Measurements from ENCODE around the gene PCAT6. TPM values are rescaled to one million over a fixed set of nuclear protein-coding genes. Genes with fewer than 3 reads are reported as not detected.
A peak's percentile ranks its signal among the peaks of the same experiment; 100 is the strongest.

The PCAT6 gene
- total RNA-seq, 2 donors from 2014 or later = 0.74 to 2.1 TPM

DNA sequence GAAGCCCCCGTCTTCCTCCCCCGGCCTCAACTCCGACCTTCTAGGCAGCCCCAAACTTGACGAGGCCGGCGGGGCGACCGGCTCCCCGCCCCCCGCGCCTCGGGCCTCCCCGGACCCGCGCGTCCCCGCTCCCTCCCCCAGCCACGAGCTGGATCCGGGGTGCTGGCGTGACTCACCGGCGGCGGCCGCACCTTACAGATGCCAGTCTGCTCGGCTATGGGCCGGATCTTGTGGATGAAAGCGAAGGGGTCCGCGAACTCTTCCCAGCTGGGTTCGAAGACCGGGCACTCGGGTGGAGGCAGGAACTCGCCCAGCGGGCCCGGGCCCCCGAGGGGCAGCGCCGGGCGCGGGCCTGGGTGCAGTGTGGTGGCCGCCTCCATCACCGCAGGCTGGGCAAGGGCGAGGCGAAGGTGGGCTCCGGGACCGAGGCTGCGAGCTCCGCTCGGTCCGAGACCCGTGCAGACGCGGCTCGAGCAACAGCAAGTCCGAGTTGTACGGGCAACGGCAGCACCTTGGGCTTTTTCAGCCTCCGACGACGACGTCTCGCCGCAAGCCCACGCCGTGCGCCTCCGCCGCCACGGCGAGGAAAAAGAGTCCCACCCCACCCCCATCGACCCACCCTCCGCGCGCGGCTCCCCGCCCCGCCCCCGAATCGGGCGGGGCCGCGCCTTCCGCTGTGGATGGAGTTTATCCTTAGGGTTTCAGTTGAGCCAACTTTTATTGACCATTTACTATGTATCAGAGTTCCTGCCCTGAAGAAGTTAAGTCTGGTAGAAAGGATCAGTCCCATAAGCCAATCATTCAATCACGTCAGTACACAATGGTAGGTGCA is 2.6 kb upstream of the PCAT6 start, which contains the start of gene KDM5B:
TSS of gene KDM5B (minus strand) at position 496 of the 832 bp plus-strand sequence. CDS start at position 380, 116 bp downstream.
- Histone ChIP-seq H3K9ac (ENCODE audit: low read depth in 2 of 2, low read length in 2 of 2) (peak within 1 kb of the TSS; percentile 80 to 94), H3K9me3 (no peaks in the 10 kb centered on the region), H3K4me3 (peak within 1 kb of the TSS; percentile 96), H3K4me1 (peaks cover 26% of the 10 kb centered on the region), H3K27me3 (no peaks in the 10 kb centered on the region), H3K36me3 (no peaks in the 10 kb centered on the region), H3K27ac (peak within 1 kb of the TSS; percentile 96)
- TF ChIP-seq, protein P1, sequence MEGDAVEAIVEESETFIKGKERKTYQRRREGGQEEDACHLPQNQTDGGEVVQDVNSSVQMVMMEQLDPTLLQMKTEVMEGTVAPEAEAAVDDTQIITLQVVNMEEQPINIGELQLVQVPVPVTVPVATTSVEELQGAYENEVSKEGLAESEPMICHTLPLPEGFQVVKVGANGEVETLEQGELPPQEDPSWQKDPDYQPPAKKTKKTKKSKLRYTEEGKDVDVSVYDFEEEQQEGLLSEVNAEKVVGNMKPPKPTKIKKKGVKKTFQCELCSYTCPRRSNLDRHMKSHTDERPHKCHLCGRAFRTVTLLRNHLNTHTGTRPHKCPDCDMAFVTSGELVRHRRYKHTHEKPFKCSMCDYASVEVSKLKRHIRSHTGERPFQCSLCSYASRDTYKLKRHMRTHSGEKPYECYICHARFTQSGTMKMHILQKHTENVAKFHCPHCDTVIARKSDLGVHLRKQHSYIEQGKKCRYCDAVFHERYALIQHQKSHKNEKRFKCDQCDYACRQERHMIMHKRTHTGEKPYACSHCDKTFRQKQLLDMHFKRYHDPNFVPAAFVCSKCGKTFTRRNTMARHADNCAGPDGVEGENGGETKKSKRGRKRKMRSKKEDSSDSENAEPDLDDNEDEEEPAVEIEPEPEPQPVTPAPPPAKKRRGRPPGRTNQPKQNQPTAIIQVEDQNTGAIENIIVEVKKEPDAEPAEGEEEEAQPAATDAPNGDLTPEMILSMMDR (IDR thresholded peaks at IDR 0.05) = no peak
- intact Hi-C loops (cut with DNase I) = no loop called here
- peak; percentile 83 for DNase-seq

DNA sequence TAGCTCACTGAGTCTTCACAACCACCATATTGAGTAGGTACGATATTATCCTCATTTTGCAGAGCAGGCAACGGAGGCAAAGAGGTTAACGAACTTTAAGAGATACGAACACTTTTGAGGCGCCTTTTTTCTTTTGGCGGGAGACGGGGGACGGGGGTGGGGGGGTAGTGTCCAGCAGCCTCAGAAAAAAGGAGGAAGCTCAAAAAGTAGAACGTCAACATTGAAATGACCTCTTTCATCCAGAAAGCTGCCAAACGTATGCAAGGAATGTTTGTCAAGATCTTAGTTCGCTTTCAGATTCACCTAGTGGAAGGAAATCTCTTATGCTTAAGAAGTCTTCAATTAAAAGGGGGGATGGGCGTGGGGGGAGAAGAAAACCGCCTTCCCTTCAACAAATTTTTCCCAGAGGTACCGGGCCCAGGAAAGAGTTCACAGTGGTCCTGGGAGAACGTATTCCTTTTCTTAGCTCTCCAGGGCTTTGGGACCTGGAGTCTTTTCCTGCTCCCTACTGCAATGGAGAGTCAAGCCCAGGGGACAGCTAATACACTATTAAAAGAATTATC is 1.1 kb upstream of the PCAT6 start:
- intact Hi-C loops (cut with DNase I) = no loop called here
- Histone ChIP-seq H3K36me3 (no peaks in the 10 kb centered on the region), H3K9me3 (no peaks in the 10 kb centered on the region), H3K4me1 (peaks cover 25% of the 10 kb centered on the region), H3K27ac (peak overlapping the region; percentile 81), H3K9ac (ENCODE audit: low read depth in 2 of 2, low read length in 2 of 2) (no peak overlapping the region), H3K27me3 (no peaks in the 10 kb centered on the region), H3K4me3 (no peak overlapping the region)
- TF ChIP-seq, protein P1 (IDR thresholded peaks at IDR 0.05) = no peak
- no peak for DNase-seq

DNA sequence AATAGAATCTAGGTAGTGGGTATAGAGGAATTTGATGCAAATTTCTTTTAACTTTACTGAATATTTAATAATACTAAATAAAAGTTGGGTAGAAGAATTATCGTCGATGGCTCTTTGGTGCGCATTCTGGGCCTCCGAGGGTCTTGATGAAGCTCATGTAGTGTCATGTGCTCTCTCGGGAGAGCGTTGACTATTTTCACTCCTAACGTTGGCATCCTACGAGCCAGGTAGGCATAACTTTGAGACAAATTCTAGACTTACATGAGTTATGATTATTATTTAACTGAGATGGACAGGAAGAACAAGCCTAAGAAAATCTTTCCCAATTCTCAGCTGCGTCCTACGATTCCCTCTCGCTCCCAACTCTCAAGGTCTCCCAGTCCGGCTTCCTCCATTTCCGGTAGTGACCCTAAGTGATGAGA is 550 bp upstream of the PCAT6 start:
- Histone ChIP-seq H3K4me3 (peak overlapping the region; percentile 67), H3K27me3 (no peaks in the 10 kb centered on the region), H3K9me3 (no peaks in the 10 kb centered on the region), H3K36me3 (no peaks in the 10 kb centered on the region), H3K9ac (ENCODE audit: low read depth in 2 of 2, low read length in 2 of 2) (peak overlapping the region; percentile 76), H3K27ac (peak overlapping the region; percentile 81), H3K4me1 (peaks cover 22% of the 10 kb centered on the region)
- TF ChIP-seq, protein P1 (IDR thresholded peaks at IDR 0.05) = no peak
- intact Hi-C loops (cut with DNase I) = no loop called here
- no peak for DNase-seq

DNA sequence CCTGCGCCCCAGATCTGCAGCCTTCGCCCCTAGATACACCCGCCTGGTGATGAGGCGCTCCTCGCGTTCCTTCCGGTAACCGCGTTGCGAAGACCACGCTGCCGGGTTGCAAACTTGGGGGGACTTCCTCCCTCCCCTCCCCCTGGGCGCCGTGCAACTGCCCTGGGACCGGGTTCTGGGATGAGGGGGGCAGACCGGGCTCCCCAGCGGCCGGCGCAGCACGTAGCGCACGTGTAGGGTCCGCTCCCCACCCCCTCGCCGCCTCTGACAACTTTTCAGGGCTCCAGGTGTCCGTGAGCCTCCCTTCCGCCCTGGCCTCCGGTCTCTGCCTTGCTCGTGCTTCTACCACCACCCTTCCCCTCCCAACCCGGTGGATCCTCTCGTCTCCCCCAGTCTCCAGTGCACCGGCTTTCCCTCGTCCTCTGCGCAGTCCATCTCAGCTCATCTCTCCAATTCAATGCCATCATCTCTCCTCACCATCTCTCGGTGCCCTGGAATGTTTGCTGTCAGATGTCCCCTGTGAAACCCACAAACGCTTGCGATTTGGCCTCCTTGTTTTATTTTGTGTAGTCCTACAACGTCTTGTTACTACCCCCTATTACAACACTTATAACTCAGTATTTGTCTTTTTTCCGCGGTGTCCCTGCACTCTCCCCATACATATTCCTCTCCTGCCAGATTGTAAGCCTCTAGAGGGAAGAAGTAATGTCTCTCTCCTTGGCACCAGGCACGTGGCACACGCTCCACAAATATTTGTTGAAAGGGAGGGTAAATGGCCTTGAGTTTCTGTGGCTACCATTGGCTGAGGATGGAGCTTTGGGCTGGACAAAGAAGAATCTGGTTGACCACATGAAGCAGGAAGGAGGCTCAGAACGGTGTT is 782 bp downstream of the PCAT6 start:
- intact Hi-C loops (cut with DNase I) = no loop called here
- H3K4me1 ChIP-seq = peaks cover 13% of the 10 kb centered on the region

More for the DNA sequence above, 782 bp downstream of the PCAT6 start:
- TF ChIP-seq, protein P1 (IDR thresholded peaks at IDR 0.05) = no peak
- Histone ChIP-seq H3K27me3 (no peaks in the 10 kb centered on the region), H3K9me3 (no peaks in the 10 kb centered on the region), H3K27ac (peak overlapping the region; percentile 81), H3K4me3 (peak overlapping the region; percentile 67), H3K9ac (ENCODE audit: low read depth in 2 of 2, low read length in 2 of 2) (peak overlapping the region; percentile 80 to 87), H3K36me3 (no peaks in the 10 kb centered on the region)
- DNase-seq = peak; percentile 58
